Inferior parietal cortex (tissue), 1 donor: ENCODE data around the gene QPRT.
"Not testable (repeated sequence)": the region's sequence is repeated elsewhere in the genome, so short reads cannot be mapped to it uniquely, and the experiment has no call there.

Experiments
- DNase-seq: peaks from one replicate; pipeline ENCODE4 v3.0.0-alpha.2; 2016; ENCODE audit errors: extremely low spot score

The QPRT gene

GRCh38 chr16:29692606-29693005, 13.6 kb downstream of the QPRT start:
- not testable (repeated sequence) for DNase-seq

GRCh38 chr16:29694384-29695195, 15.6 kb downstream of the QPRT start:
- DNase-seq = no peak

GRCh38 chr16:29695675-29696074, 16.7 kb downstream of the QPRT start:
- DNase-seq = not testable (repeated sequence)

- no peak for DNase-seq
Observed at GRCh38 chr16:29696881-29697331, 17.9 kb downstream of the QPRT start.

- no peak for DNase-seq
Observed at GRCh38 chr16:29697391-29697790, 18.4 kb downstream of the QPRT start.

GRCh38 chr16:29698042-29698441, 19.1 kb downstream of the QPRT start:
- no peak for DNase-seq

GRCh38 chr16:29698484-29699323, 19.7 kb downstream of the QPRT start:
- no peak for DNase-seq

GRCh38 chr16:29699324-29700219, 20.6 kb downstream of the QPRT start:
- no peak for DNase-seq

- peak; percentile 67 for DNase-seq
Observed at GRCh38 chr16:29700253-29700987, 21.4 kb downstream of the QPRT start.

- DNase-seq = no peak
Observed at GRCh38 chr16:29701214-29701555, 22.2 kb downstream of the QPRT start.

- no peak for DNase-seq
Observed at GRCh38 chr16:29702269-29702668, 23.3 kb downstream of the QPRT start.

GRCh38 chr16:29705030-29705429, 26.1 kb downstream of the QPRT start:
- no peak for DNase-seq

- DNase-seq = not testable (repeated sequence)
Observed at GRCh38 chr16:29707160-29707559, 28.2 kb downstream of the QPRT start.

- no peak for DNase-seq
Observed at GRCh38 chr16:29708917-29709600, 30.1 kb downstream of the QPRT start.

GRCh38 chr16:29709657-29710056, 30.7 kb downstream of the QPRT start:
- not testable (repeated sequence) for DNase-seq

GRCh38 chr16:29710227-29711219, 31.5 kb downstream of the QPRT start:
- DNase-seq = peak; percentile 88

- DNase-seq = no peak
Observed at GRCh38 chr16:29712809-29713208, 33.8 kb downstream of the QPRT start.

GRCh38 chr16:29714396-29714795, 35.4 kb downstream of the QPRT start:
- DNase-seq = no peak

GRCh38 chr16:29714972-29715371, 36.0 kb downstream of the QPRT start:
- DNase-seq = no peak
